WTC11 (cell line): ENCODE data around the gene PGBD5. TPM values are rescaled to one million over a fixed set of nuclear protein-coding genes. Genes with fewer than 3 reads are reported as not detected.

Experiments used
- ATAC-seq: fragments of 200-7000 bp; cut with Tn5 transposase; 2 replicates; pipeline ENCODE4 v1.10.0; 2021; ENCODE audit warnings: mild to moderate bottlenecking, moderate library complexity
- CTCF ChIA-PET: fragments of 300-600 bp; sonication (Branson Sonifier 250); formaldehyde crosslinking; loops from one replicate; lab custom pipeline; 2021; ENCODE audit warnings: antibody characterized with exemption; lab: Charles Lee
- POLR2A ChIA-PET: fragments of 350-600 bp; sonication (Branson Sonifier 250); formaldehyde crosslinking; loops from one replicate; lab custom pipeline; 2021; ENCODE audit warnings: antibody characterized with exemption; lab: Charles Lee
- DNase-seq: peaks from one replicate; pipeline ENCODE4 v3.0.0; 2021; ENCODE audit warnings: low spot score
- H3K27ac Mint-ChIP-seq: 2 replicates; pipeline ENCODE4 v1.8.0; 2021; ENCODE audit warnings: mixed read lengths
- H3K27me3 Mint-ChIP-seq: 2 replicates; pipeline ENCODE4 v1.8.0; 2021; ENCODE audit warnings: low read depth, mild to moderate bottlenecking, moderate library complexity, mixed read lengths
- H3K36me3 Mint-ChIP-seq: 2 replicates; pipeline ENCODE4 v1.8.0; 2021; ENCODE audit warnings: mixed read lengths
- H3K4me1 Mint-ChIP-seq: 2 replicates; pipeline ENCODE4 v1.8.0; 2022; ENCODE audit warnings: mixed read lengths
- H3K4me3 Mint-ChIP-seq: 2 replicates; pipeline ENCODE4 v1.8.0; 2021; ENCODE audit warnings: mild to moderate bottlenecking, moderate library complexity, mixed read lengths
- H3K9me3 Mint-ChIP-seq: 2 replicates; pipeline ENCODE4 v1.8.0; 2021; ENCODE audit warnings: mixed read lengths
- FOXJ3 ChIP-seq: sonication (generic); formaldehyde crosslinking; IDR thresholded peaks from 2 replicates; pipeline ENCODE4 v1.9.0; 2021; ENCODE audit warnings: missing genetic modification reagents, mild to moderate bottlenecking, borderline replicate concordance
- FOXK1 ChIP-seq: sonication (generic); formaldehyde crosslinking; IDR thresholded peaks from 2 replicates; pipeline ENCODE4 v1.8.0; 2022; ENCODE audit warnings: mild to moderate bottlenecking, moderate library complexity, missing genetic modification reagents
- FOXP1 ChIP-seq: sonication (generic); formaldehyde crosslinking; IDR thresholded peaks from 2 replicates; pipeline ENCODE4 v1.8.0; 2022; ENCODE audit warnings: missing genetic modification reagents, mild to moderate bottlenecking, moderate library complexity, borderline replicate concordance
- RELA ChIP-seq: sonication (generic); formaldehyde crosslinking; IDR thresholded peaks from 2 replicates; pipeline ENCODE4 v1.8.1; 2022; ENCODE audit warnings: missing genetic modification reagents, mild to moderate bottlenecking, borderline replicate concordance
- SMAD3 ChIP-seq: sonication (generic); formaldehyde crosslinking; IDR thresholded peaks from 2 replicates; pipeline ENCODE4 v1.8.0; 2022; ENCODE audit warnings: missing genetic modification reagents, mild to moderate bottlenecking, borderline replicate concordance
- SMAD4 ChIP-seq: sonication (generic); formaldehyde crosslinking; IDR thresholded peaks from 2 replicates; pipeline ENCODE4 v1.8.0; 2022; ENCODE audit warnings: mild to moderate bottlenecking, missing genetic modification reagents
- TEAD4 ChIP-seq: sonication (generic); formaldehyde crosslinking; IDR thresholded peaks from 2 replicates; pipeline ENCODE4 v1.8.0; 2022; ENCODE audit warnings: mild to moderate bottlenecking, missing genetic modification reagents
- ZBTB21 ChIP-seq: sonication (generic); formaldehyde crosslinking; IDR thresholded peaks from 2 replicates; pipeline ENCODE4 v1.8.1; 2023; ENCODE audit warnings: mild to moderate bottlenecking, missing genetic modification reagents, borderline replicate concordance
- ZNF219 ChIP-seq: sonication (generic); formaldehyde crosslinking; IDR thresholded peaks from 2 replicates; pipeline ENCODE4 v1.8.0; 2023; ENCODE audit warnings: missing genetic modification reagents, mild to moderate bottlenecking, borderline replicate concordance
- total RNA-seq: library from RNA; stranded (reverse); gene quantifications from 3 replicates; pipeline ENCODE4 v1.2.3, GENCODE V29; 2021
- TF ChIP-seq, protein P1 (sequence below): sonication (generic); formaldehyde crosslinking; IDR thresholded peaks from 2 replicates; pipeline ENCODE4 v1.8.0; 2022; ENCODE audit warnings: mild to moderate bottlenecking, missing genetic modification reagents
- TF ChIP-seq, protein P2 (sequence below): sonication (generic); formaldehyde crosslinking; IDR thresholded peaks from 2 replicates; pipeline ENCODE4 v1.8.1; 2023; ENCODE audit warnings: mild to moderate bottlenecking, missing genetic modification reagents
- TF ChIP-seq, protein P3 (sequence below): fragments of 200-600 bp; IDR thresholded peaks from 2 replicates; pipeline ENCODE4 v1.8.0; 2022; ENCODE audit warnings: antibody characterized with exemption
- TF ChIP-seq, protein P4 (sequence below): sonication (generic); formaldehyde crosslinking; IDR thresholded peaks from 2 replicates; pipeline ENCODE4 v1.8.0; 2023; ENCODE audit warnings: missing genetic modification reagents, mild to moderate bottlenecking, borderline replicate concordance
- TF ChIP-seq, protein P5 (sequence below): sonication (generic); formaldehyde crosslinking; conservative IDR thresholded peaks from 2 replicates; pipeline ENCODE4 v1.8.1; 2023; ENCODE audit warnings: mild to moderate bottlenecking, low read depth, missing genetic modification reagents, moderate library complexity
- TF ChIP-seq, protein P6 (sequence below): fragments of 250-450 bp; sonication (Bioruptor Pico); IDR thresholded peaks from 2 replicates; pipeline ENCODE4 v2.1.2; 2022; ENCODE audit warnings: mild to moderate bottlenecking, moderate library complexity
- TF ChIP-seq, protein P7 (sequence below): sonication (generic); formaldehyde crosslinking; IDR thresholded peaks from 2 replicates; pipeline ENCODE4 v1.8.1; 2023; ENCODE audit warnings: mild to moderate bottlenecking, moderate library complexity, missing genetic modification reagents

PGBD5 gene
- total RNA-seq, 1 experiment from 2014 or later = 23.8 TPM

DNA sequence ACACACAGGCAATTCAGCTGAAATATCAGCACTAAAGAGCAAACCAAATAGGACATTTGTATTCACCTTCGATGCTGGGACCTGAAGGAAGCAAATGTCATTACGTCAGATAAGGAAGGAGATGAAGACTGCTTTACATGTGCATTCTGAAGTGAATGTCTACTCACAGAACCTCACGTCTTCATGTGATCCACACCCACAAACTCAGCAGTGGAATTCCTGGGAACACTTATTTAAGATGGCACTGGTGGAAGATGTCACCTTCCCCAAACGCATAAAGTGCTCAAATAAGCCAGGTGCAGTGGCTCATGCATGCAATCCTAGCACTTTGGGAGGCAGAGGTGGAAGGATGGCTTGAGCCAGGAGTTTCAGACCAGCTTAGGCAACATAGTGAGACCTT, 11.4 kb downstream of the PGBD5 start:
- ChIA-PET POLR2A (no interaction called here), CTCF (no interaction called here)
- TF ChIP-seq, protein P1, sequence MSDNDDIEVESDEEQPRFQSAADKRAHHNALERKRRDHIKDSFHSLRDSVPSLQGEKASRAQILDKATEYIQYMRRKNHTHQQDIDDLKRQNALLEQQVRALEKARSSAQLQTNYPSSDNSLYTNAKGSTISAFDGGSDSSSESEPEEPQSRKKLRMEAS (CRISPR knock-in tag) = no peak
- TF ChIP-seq ZBTB21 (CRISPR knock-in tag) = no peak
- TF ChIP-seq, protein P2, sequence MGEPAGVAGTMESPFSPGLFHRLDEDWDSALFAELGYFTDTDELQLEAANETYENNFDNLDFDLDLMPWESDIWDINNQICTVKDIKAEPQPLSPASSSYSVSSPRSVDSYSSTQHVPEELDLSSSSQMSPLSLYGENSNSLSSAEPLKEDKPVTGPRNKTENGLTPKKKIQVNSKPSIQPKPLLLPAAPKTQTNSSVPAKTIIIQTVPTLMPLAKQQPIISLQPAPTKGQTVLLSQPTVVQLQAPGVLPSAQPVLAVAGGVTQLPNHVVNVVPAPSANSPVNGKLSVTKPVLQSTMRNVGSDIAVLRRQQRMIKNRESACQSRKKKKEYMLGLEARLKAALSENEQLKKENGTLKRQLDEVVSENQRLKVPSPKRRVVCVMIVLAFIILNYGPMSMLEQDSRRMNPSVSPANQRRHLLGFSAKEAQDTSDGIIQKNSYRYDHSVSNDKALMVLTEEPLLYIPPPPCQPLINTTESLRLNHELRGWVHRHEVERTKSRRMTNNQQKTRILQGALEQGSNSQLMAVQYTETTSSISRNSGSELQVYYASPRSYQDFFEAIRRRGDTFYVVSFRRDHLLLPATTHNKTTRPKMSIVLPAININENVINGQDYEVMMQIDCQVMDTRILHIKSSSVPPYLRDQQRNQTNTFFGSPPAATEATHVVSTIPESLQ = no peak
- no peak for TF ChIP-seq FOXK1 (CRISPR knock-in tag)
- TF ChIP-seq, protein P3, sequence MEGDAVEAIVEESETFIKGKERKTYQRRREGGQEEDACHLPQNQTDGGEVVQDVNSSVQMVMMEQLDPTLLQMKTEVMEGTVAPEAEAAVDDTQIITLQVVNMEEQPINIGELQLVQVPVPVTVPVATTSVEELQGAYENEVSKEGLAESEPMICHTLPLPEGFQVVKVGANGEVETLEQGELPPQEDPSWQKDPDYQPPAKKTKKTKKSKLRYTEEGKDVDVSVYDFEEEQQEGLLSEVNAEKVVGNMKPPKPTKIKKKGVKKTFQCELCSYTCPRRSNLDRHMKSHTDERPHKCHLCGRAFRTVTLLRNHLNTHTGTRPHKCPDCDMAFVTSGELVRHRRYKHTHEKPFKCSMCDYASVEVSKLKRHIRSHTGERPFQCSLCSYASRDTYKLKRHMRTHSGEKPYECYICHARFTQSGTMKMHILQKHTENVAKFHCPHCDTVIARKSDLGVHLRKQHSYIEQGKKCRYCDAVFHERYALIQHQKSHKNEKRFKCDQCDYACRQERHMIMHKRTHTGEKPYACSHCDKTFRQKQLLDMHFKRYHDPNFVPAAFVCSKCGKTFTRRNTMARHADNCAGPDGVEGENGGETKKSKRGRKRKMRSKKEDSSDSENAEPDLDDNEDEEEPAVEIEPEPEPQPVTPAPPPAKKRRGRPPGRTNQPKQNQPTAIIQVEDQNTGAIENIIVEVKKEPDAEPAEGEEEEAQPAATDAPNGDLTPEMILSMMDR = no peak
- no peak for TF ChIP-seq ZNF219 (CRISPR knock-in tag)
- TF ChIP-seq, protein P4, sequence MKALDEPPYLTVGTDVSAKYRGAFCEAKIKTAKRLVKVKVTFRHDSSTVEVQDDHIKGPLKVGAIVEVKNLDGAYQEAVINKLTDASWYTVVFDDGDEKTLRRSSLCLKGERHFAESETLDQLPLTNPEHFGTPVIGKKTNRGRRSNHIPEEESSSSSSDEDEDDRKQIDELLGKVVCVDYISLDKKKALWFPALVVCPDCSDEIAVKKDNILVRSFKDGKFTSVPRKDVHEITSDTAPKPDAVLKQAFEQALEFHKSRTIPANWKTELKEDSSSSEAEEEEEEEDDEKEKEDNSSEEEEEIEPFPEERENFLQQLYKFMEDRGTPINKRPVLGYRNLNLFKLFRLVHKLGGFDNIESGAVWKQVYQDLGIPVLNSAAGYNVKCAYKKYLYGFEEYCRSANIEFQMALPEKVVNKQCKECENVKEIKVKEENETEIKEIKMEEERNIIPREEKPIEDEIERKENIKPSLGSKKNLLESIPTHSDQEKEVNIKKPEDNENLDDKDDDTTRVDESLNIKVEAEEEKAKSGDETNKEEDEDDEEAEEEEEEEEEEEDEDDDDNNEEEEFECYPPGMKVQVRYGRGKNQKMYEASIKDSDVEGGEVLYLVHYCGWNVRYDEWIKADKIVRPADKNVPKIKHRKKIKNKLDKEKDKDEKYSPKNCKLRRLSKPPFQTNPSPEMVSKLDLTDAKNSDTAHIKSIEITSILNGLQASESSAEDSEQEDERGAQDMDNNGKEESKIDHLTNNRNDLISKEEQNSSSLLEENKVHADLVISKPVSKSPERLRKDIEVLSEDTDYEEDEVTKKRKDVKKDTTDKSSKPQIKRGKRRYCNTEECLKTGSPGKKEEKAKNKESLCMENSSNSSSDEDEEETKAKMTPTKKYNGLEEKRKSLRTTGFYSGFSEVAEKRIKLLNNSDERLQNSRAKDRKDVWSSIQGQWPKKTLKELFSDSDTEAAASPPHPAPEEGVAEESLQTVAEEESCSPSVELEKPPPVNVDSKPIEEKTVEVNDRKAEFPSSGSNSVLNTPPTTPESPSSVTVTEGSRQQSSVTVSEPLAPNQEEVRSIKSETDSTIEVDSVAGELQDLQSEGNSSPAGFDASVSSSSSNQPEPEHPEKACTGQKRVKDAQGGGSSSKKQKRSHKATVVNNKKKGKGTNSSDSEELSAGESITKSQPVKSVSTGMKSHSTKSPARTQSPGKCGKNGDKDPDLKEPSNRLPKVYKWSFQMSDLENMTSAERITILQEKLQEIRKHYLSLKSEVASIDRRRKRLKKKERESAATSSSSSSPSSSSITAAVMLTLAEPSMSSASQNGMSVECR (CRISPR knock-in tag) = no peak
- Mint-ChIP-seq H3K27ac (no peak overlapping the region), H3K4me3 (no peak overlapping the region), H3K4me1 (peaks cover 28% of the 10 kb centered on the region), H3K36me3 (peaks cover 11% of the 10 kb centered on the region), H3K9me3 (no peaks in the 10 kb centered on the region), H3K27me3 (no peaks in the 10 kb centered on the region)
- DNase-seq = no peak
- ATAC-seq = no peak

DNA sequence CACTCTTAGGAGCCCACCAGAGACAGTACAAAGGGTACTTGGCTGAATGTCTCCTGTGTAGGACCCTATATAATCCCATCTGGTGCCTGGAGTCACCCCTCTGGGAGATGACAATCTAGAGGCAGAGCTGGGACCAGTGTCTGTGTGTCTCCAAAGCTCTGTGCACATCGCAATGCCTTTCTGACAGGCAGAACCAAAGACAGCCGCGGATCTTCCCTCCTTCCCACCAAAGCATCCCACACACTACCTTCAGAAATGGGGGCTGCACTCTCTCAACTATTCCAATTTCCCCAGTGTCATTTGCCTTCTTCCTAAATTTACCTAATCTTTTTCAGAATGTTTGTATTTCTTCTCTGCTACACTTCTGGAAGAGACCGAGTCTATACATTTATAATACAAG, 12.0 kb downstream of the PGBD5 start:
- no peaks in the 10 kb centered on the region for H3K9me3 Mint-ChIP-seq
- H3K27me3 Mint-ChIP-seq = no peaks in the 10 kb centered on the region
- no peak for TF ChIP-seq SMAD4 (CRISPR knock-in tag)
- H3K4me1 Mint-ChIP-seq = peaks cover 28% of the 10 kb centered on the region
- H3K4me3 Mint-ChIP-seq = no peak overlapping the region
- H3K27ac Mint-ChIP-seq = no peak overlapping the region
- no peak for ATAC-seq
- H3K36me3 Mint-ChIP-seq = peaks cover 7% of the 10 kb centered on the region; the same call in 1 of the 2 replicates
- CTCF ChIA-PET = no interaction called here
- DNase-seq = no peak
- POLR2A ChIA-PET = no interaction called here

DNA sequence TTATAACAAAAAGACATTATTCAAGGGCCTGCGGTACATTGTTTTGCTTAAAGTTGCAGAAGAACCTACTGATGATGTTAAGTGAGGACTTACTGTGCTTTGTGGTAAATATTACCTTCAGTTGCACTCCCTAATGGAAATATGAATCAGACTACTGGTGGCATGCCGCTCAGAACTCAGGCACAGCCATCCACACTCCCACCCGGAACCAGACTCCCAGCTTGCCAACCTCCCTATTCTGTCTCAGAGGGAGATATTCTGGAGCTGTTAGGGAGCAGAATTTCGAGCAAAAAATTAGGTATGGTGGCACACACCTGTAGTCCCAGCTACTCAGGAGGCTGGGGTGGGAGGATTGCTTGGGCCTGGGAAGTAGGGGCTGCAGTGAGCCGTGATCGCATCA, 13.1 kb downstream of the PGBD5 start:
- H3K9me3 Mint-ChIP-seq = no peaks in the 10 kb centered on the region
- ChIA-PET CTCF (no interaction called here), POLR2A (no interaction called here)
- no peak overlapping the region for H3K27ac Mint-ChIP-seq
- no peaks in the 10 kb centered on the region for H3K27me3 Mint-ChIP-seq
- 0 out of 2 replicates have a peak, but pooled peaks cover 5% of the 10 kb centered on the region for H3K36me3 Mint-ChIP-seq
- no peak for ATAC-seq
- DNase-seq = no peak
- H3K4me3 Mint-ChIP-seq = no peak overlapping the region
- no peak for TF ChIP-seq RELA
- TF ChIP-seq, protein P5, sequence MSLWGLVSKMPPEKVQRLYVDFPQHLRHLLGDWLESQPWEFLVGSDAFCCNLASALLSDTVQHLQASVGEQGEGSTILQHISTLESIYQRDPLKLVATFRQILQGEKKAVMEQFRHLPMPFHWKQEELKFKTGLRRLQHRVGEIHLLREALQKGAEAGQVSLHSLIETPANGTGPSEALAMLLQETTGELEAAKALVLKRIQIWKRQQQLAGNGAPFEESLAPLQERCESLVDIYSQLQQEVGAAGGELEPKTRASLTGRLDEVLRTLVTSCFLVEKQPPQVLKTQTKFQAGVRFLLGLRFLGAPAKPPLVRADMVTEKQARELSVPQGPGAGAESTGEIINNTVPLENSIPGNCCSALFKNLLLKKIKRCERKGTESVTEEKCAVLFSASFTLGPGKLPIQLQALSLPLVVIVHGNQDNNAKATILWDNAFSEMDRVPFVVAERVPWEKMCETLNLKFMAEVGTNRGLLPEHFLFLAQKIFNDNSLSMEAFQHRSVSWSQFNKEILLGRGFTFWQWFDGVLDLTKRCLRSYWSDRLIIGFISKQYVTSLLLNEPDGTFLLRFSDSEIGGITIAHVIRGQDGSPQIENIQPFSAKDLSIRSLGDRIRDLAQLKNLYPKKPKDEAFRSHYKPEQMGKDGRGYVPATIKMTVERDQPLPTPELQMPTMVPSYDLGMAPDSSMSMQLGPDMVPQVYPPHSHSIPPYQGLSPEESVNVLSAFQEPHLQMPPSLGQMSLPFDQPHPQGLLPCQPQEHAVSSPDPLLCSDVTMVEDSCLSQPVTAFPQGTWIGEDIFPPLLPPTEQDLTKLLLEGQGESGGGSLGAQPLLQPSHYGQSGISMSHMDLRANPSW (CRISPR knock-in tag) = no peak
- TF ChIP-seq, protein P6, sequence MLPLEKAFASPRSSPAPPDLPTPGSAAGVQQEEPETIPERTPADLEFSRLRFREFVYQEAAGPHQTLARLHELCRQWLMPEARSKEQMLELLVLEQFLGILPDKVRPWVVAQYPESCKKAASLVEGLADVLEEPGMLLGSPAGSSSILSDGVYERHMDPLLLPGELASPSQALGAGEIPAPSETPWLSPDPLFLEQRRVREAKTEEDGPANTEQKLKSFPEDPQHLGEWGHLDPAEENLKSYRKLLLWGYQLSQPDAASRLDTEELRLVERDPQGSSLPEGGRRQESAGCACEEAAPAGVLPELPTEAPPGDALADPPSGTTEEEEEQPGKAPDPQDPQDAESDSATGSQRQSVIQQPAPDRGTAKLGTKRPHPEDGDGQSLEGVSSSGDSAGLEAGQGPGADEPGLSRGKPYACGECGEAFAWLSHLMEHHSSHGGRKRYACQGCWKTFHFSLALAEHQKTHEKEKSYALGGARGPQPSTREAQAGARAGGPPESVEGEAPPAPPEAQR (CRISPR knock-in tag) = no peak
- no peak for TF ChIP-seq FOXK1 (CRISPR knock-in tag)
- no peak for TF ChIP-seq TEAD4 (CRISPR knock-in tag)
- no peak for TF ChIP-seq SMAD3
- TF ChIP-seq FOXP1 (CRISPR knock-in tag) = no peak
- TF ChIP-seq, protein P7, sequence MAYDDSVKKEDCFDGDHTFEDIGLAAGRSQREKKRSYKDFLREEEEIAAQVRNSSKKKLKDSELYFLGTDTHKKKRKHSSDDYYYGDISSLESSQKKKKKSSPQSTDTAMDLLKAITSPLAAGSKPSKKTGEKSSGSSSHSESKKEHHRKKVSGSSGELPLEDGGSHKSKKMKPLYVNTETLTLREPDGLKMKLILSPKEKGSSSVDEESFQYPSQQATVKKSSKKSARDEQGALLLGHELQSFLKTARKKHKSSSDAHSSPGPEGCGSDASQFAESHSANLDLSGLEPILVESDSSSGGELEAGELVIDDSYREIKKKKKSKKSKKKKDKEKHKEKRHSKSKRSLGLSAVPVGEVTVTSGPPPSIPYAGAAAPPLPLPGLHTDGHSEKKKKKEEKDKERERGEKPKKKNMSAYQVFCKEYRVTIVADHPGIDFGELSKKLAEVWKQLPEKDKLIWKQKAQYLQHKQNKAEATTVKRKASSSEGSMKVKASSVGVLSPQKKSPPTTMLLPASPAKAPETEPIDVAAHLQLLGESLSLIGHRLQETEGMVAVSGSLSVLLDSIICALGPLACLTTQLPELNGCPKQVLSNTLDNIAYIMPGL (CRISPR knock-in tag) = no peak
- TF ChIP-seq FOXJ3 (CRISPR knock-in tag) = no peak
- peaks cover 24% of the 10 kb centered on the region for H3K4me1 Mint-ChIP-seq
